GM12878 (cell line): ENCODE measurements around the gene SLC25A26. TPM values are rescaled to one million over a fixed set of nuclear protein-coding genes. Genes with fewer than 3 reads are reported as not detected.
A peak's percentile ranks its signal among the peaks of the same experiment; 100 is the strongest.

Experiments
- ATAC-seq: fragments of 200-7000 bp; cut with Tn5 transposase; 3 replicates; pipeline ENCODE4 v1.9.1; 2020; ENCODE audit warnings: mild to moderate bottlenecking, moderate library complexity
- BruUV-seq: library from RNA; stranded (reverse); fragments of 400-500 nt; replicated peaks from 2 replicates; lab custom pipeline; 2021; lab: Mats Ljungman, UMichigan
- CTCF ChIA-PET: fragments of 300-600 bp; sonication (Branson Sonifier 250); formaldehyde crosslinking; extraction: SDS; loops from one replicate; lab custom pipeline; 2021; ENCODE audit warnings: inconsistent platforms; lab: Yijun Ruan, JAX
- POLR2A ChIA-PET: fragments of 350-600 bp; formaldehyde crosslinking; extraction: SDS; loops from one replicate; lab custom pipeline; 2021; ENCODE audit warnings: inconsistent platforms; lab: Charles Lee
- RAD21 ChIA-PET: fragments of 300-600 bp; sonication (Branson Sonifier 250); formaldehyde crosslinking; loops from one replicate; lab custom pipeline; 2023; ENCODE audit warnings: antibody characterized with exemption; ENCODE audit not compliant: unreplicated experiment; lab: Charles Lee
- SMC1A ChIA-PET: fragments of 300-600 bp; sonication (Branson Sonifier 250); formaldehyde crosslinking; loops from one replicate; lab custom pipeline; 2023; ENCODE audit not compliant: unreplicated experiment, uncharacterized antibody; lab: Charles Lee
- DNase-seq: peaks from one replicate; pipeline ENCODE4 v3.0.0-alpha.2; 2011; ENCODE audit warnings: low read depth, low spot score
- FAIRE-seq: peaks from 3 replicates; lab custom pipeline; 2011; peaks lifted over from hg19 to GRCh38; lab: Jason Lieb, UNC
- H2AFZ ChIP-seq: 2 replicates; pipeline ENCODE4 v1.6.0; 2011; ENCODE audit warnings: low read depth, low read length, control low read depth; ENCODE audit not compliant: control insufficient read depth
- H3K27ac ChIP-seq: 2 replicates; pipeline ENCODE4 v1.5.1; 2011; ENCODE audit warnings: control low read depth; ENCODE audit not compliant: control insufficient read depth, insufficient read depth
- H3K27me3 ChIP-seq, 2 experiments: replicated peaks in 1 of 2; 2 replicates each; pipeline versions ENCODE4 v1.6.0 to v1.6.1; 2011; ENCODE audit warnings: low read length in 1 of 2; ENCODE audit not compliant: control insufficient read depth in 2 of 2, insufficient read depth in 2 of 2
- H3K36me3 ChIP-seq, 2 experiments: 2 replicates each; pipeline ENCODE4 v1.5.1; 2011; ENCODE audit warnings: low read length in 1 of 2; ENCODE audit not compliant: control insufficient read depth in 2 of 2, insufficient read depth in 2 of 2
- H3K4me1 ChIP-seq: 2 replicates; pipeline ENCODE4 v1.6.1; 2011; ENCODE audit warnings: mild to moderate bottlenecking, low read length, moderate library complexity, mixed read lengths; ENCODE audit not compliant: control insufficient read depth, insufficient read depth
- H3K4me2 ChIP-seq: 2 replicates; pipeline ENCODE4 v1.6.0; 2011; ENCODE audit warnings: control low read depth; ENCODE audit not compliant: control insufficient read depth, insufficient read depth
- H3K4me3 ChIP-seq: fragments of 200-600 bp; sonication (generic); 2 replicates; pipeline ENCODE4 v1.5.1; 2016
- H3K79me2 ChIP-seq: 2 replicates; pipeline ENCODE4 v1.6.0; 2011; ENCODE audit warnings: low read length; ENCODE audit not compliant: control insufficient read depth, insufficient read depth
- H3K9ac ChIP-seq: 2 replicates; pipeline ENCODE4 v1.8.0; 2011; ENCODE audit warnings: low read length, control low read depth, mixed read lengths; ENCODE audit not compliant: control insufficient read depth, insufficient read depth
- H3K9me3 ChIP-seq: replicated peaks from 3 replicates; pipeline ENCODE4 v1.5.1; 2011; ENCODE audit warnings: mild to moderate bottlenecking, low read length; ENCODE audit not compliant: control insufficient read depth, insufficient read depth
- H4K20me1 ChIP-seq: 2 replicates; pipeline ENCODE4 v1.6.0; 2011; ENCODE audit not compliant: control insufficient read depth, insufficient read depth
- BACH1 ChIP-seq: fragments of 450-650 bp; IDR thresholded peaks from 2 replicates; pipeline ENCODE4 v1.6.1; 2017; ENCODE audit warnings: mild to moderate bottlenecking, borderline replicate concordance
- BMI1 ChIP-seq: fragments of 450-650 bp; IDR thresholded peaks from 2 replicates; pipeline ENCODE4 v1.6.1; 2016; ENCODE audit warnings: mild to moderate bottlenecking, moderate library complexity, borderline replicate concordance
- DPF2 ChIP-seq: fragments of 450-650 bp; IDR thresholded peaks from 2 replicates; pipeline ENCODE4 v1.6.1; 2017; ENCODE audit warnings: mild to moderate bottlenecking
- E2F4 ChIP-seq: IDR thresholded peaks from 2 replicates; pipeline ENCODE4 v1.6.1; 2012; ENCODE audit warnings: low read depth, low read length, improper control_type of control experiment
- ELK1 ChIP-seq: IDR thresholded peaks from 2 replicates; pipeline ENCODE4 v1.6.1; 2012; ENCODE audit warnings: low read depth, low read length, improper control_type of control experiment
- IKZF1 ChIP-seq: fragments of 450-650 bp; conservative IDR thresholded peaks from 2 replicates; pipeline ENCODE4 v1.6.1; 2017; ENCODE audit warnings: antibody characterized with exemption, mild to moderate bottlenecking
- MTA2 ChIP-seq: fragments of 450-650 bp; IDR thresholded peaks from 2 replicates; pipeline ENCODE4 v1.6.1; 2016; ENCODE audit warnings: low read depth, mild to moderate bottlenecking, moderate library complexity
- PBX3 ChIP-seq: IDR thresholded peaks from 2 replicates; pipeline ENCODE4 v1.6.1; 2011; ENCODE audit warnings: mild to moderate bottlenecking, low read depth, low read length, moderate library complexity; ENCODE audit not compliant: insufficient replicate concordance
- RUNX3 ChIP-seq: IDR thresholded peaks from 2 replicates; pipeline ENCODE4 v1.6.1; 2012; ENCODE audit warnings: low read length, inconsistent platforms
- SIN3A ChIP-seq: IDR thresholded peaks from 2 replicates; pipeline ENCODE4 v1.6.1; 2012; ENCODE audit warnings: low read depth, low read length, improper control_type of control experiment
- SREBF1 ChIP-seq: IDR thresholded peaks from 2 replicates; pipeline ENCODE4 v1.6.1; 2012; ENCODE audit warnings: mild to moderate bottlenecking, low read length
- TCF12 ChIP-seq: IDR thresholded peaks from 2 replicates; pipeline ENCODE4 v1.6.1; 2011; ENCODE audit warnings: low read depth, mild to moderate bottlenecking, low read length
- WGBS: methylation state at CpG from one replicate; pipeline ENCODE4 v1.1.6; 2016; ENCODE audit warnings: low lambda C conversion rate; ENCODE audit not compliant: insufficient replicate concordance, insufficient coverage; ENCODE audit errors: missing lambda C conversion rate; 5-methylcytosine and 5-hydroxymethylcytosine counted together
- in situ Hi-C: fragments of 300-500 bp; cut with MboI; formaldehyde crosslinking; loops from 9 replicates; pipeline ENCODE4 v1.14.3; 2018; ENCODE audit warnings: mixed read lengths
- intact Hi-C: fragments of 100-400 bp; cut with micrococcal nuclease; formaldehyde crosslinking; loops from one replicate; pipeline ENCODE4 v1.14.2; 2022; ENCODE audit not compliant: unreplicated experiment
- polyA plus RNA-seq, 11 experiments: library from polyadenylated mRNA; depleted of rRNA in 4 of 11; unstranded in 6 of 11; stranded (reverse) in 5 of 11; fragments of >200 nt; fragmentation: Nextera tagmentation in 4 of 11; fragmentation: Illumina TruSeq in 1 of 11; extraction: Ambion mirVana in 4 of 11; extraction: Trizol in 1 of 11; gene quantifications; 1 replicate in 1 of 11; 2 replicates in 10 of 11; pipeline versions ENCODE4 v1.2.1 to v1.2.3, GENCODE V29; 2011 to 2016; ENCODE audit warnings: inconsistent platforms in 2 of 11, missing spikeins in 2 of 11, low read depth in 1 of 11
- total RNA-seq, 4 experiments: library from RNA; depleted of rRNA in 3 of 4; stranded (reverse); fragments of >200 nt in 3 of 4; fragmentation: Illumina TruSeq in 1 of 4; extraction: Trizol in 1 of 4; gene quantifications; 2 replicates each; pipeline versions ENCODE4 v1.2.1 to v1.2.3, GENCODE V29; 2013 to 2021

The SLC25A26 gene
- total and polyA plus RNA-seq, 10 of the 15 experiments (the other 5 are each of a cell fraction or from before 2014, with no cell fraction given) = 14.6 to 49.7 (median 24.9) TPM

- Histone ChIP-seq H3K27ac (no peak overlapping the region), H3K79me2 (no peaks in the 10 kb centered on the region), H3K4me1 (no peaks in the 10 kb centered on the region), H3K27me3 (no peaks in the 10 kb centered on the region), H3K9me3 (no peaks in the 10 kb centered on the region), H3K9ac (no peak overlapping the region), H3K4me2 (no peak overlapping the region), H3K36me3 (no peaks in the 10 kb centered on the region), H2AFZ (no peak overlapping the region), H3K4me3 (no peak overlapping the region), H4K20me1 (no peaks in the 10 kb centered on the region)
- in situ Hi-C loops = no loop called here
- RAD21 ChIA-PET = no interaction called here
- POLR2A ChIA-PET = no interaction called here
- no peak for ATAC-seq
- CTCF ChIA-PET = interaction anchor here (0.7 to 1.2 kb wide), 4 partner anchors 8 to 47 kb away, joined by 3 read pairs; no protein-coding TSS in a partner anchor
- intact Hi-C loops = no loop called here
- SMC1A ChIA-PET = interaction anchor here (0.7 to 2.2 kb wide), 4 partner anchors 10 to 254 kb away, joined by 3 to 11 read pairs (median 4); no protein-coding TSS in a partner anchor
- BruUV-seq = no TSS peak
- FAIRE-seq = no peak
- WGBS = 92% methylated on average over 8 of the region's 8 CpGs
- TF ChIP-seq BMI1 (no peak), TCF12 (no peak)
- no peak for DNase-seq
Observed at GRCh38 chr3:66342717-66343356, 122.0 kb downstream of the SLC25A26 start.

- Histone ChIP-seq H3K36me3 (no peaks in the 10 kb centered on the region), H3K4me1 (no peaks in the 10 kb centered on the region), H3K9ac (no peak overlapping the region), H3K9me3 (no peaks in the 10 kb centered on the region), H3K79me2 (no peaks in the 10 kb centered on the region), H3K4me3 (no peak overlapping the region), H3K4me2 (no peak overlapping the region), H4K20me1 (no peaks in the 10 kb centered on the region), H3K27me3 (no peaks in the 10 kb centered on the region), H2AFZ (no peak overlapping the region), H3K27ac (no peak overlapping the region)
- intact Hi-C loops = no loop called here
- ATAC-seq (peak; percentile 34; the same call in 2 of the 3 replicates), FAIRE-seq (no peak), DNase-seq (no peak)
- WGBS = 96% methylated on average over 9 of the region's 9 CpGs
- no TSS peak for BruUV-seq
- SMC1A ChIA-PET = interaction anchor here (0.5 to 2.2 kb wide), 4 partner anchors 10 to 200 kb away, joined by 3 to 16 read pairs (median 8); no protein-coding TSS in a partner anchor
- RAD21 ChIA-PET = interaction anchor here (0.7 to 1.2 kb wide), 3 partner anchors 34 to 68 kb away, joined by 3 read pairs; no protein-coding TSS in a partner anchor
- in situ Hi-C loops = no loop called here
- POLR2A ChIA-PET = no interaction called here
- CTCF ChIA-PET = interaction anchor here (1.0 to 1.9 kb wide), 4 partner anchors 10 to 25 kb away, joined by 3 to 7 read pairs (median 4); no protein-coding TSS in a partner anchor
- TF ChIP-seq SIN3A (no peak), E2F4 (no peak), RUNX3 (no peak), IKZF1 (0 out of 2 replicates have a peak, but pooled peaks have one; percentile 17), MTA2 (peak; percentile 50; the same call in 1 of the 2 replicates), PBX3 (no peak), BACH1 (no peak), DPF2 (peak; percentile 56; the same call in 1 of the 2 replicates), SREBF1 (no peak), ELK1 (no peak)
Observed at GRCh38 chr3:66344391-66344811, 123.6 kb downstream of the SLC25A26 start.
